ENCODE results near the gene PPP3R1.

PPP3R1 gene

GRCh38 chr2:68252400-68253218 is at the start of gene PPP3R1:
PPP3R1 (minus strand) TSS chr2:68252532; CDS start chr2:68252127, 405 bp downstream.
- DNase-seq = peak; percentile 96

GRCh38 chr2:68295516-68295915 is 43.2 kb upstream of the PPP3R1 start:
- no peak for DNase-seq

GRCh38 chr2:68294913-68295312 is 42.6 kb upstream of the PPP3R1 start:
- DNase-seq = no peak

- no peak for DNase-seq
Measured at GRCh38 chr2:68294187-68294586, 41.9 kb upstream of the PPP3R1 start.

GRCh38 chr2:68293755-68294154 is 41.4 kb upstream of the PPP3R1 start:
- DNase-seq = no peak

GRCh38 chr2:68293024-68293423 is 40.7 kb upstream of the PPP3R1 start:
- no peak for DNase-seq

GRCh38 chr2:68292108-68292710 is 39.9 kb upstream of the PPP3R1 start:
- DNase-seq = peak; percentile 14

GRCh38 chr2:68291314-68291713 is 39.0 kb upstream of the PPP3R1 start:
- DNase-seq = no peak

- no peak for DNase-seq
Measured at GRCh38 chr2:68290901-68291300, 38.6 kb upstream of the PPP3R1 start.

- no peak for DNase-seq
Measured at GRCh38 chr2:68287580-68288441, 35.5 kb upstream of the PPP3R1 start.

GRCh38 chr2:68284896-68285295 is 32.6 kb upstream of the PPP3R1 start:
- no peak for DNase-seq

- DNase-seq = no peak
Measured at GRCh38 chr2:68283419-68283812, 31.1 kb upstream of the PPP3R1 start.

GRCh38 chr2:68282811-68283418 is 30.6 kb upstream of the PPP3R1 start:
- peak; percentile 11 for DNase-seq

GRCh38 chr2:68280796-68281195 is 28.5 kb upstream of the PPP3R1 start:
- DNase-seq = no peak

GRCh38 chr2:68280348-68280747 is 28.0 kb upstream of the PPP3R1 start:
- no peak for DNase-seq

GRCh38 chr2:68279691-68280090 is 27.4 kb upstream of the PPP3R1 start:
- DNase-seq = no peak

GRCh38 chr2:68278169-68278568 is 25.8 kb upstream of the PPP3R1 start:
- no peak for DNase-seq

GRCh38 chr2:68274022-68274421 is 21.7 kb upstream of the PPP3R1 start:
- no peak for DNase-seq

- no peak for DNase-seq
Measured at GRCh38 chr2:68272246-68272994, 20.1 kb upstream of the PPP3R1 start.

GRCh38 chr2:68266655-68267054 is 14.3 kb upstream of the PPP3R1 start:
- no peak for DNase-seq

- no peak for DNase-seq
Measured at GRCh38 chr2:68263632-68264031, 11.3 kb upstream of the PPP3R1 start.

GRCh38 chr2:68258851-68259250 is 6.5 kb upstream of the PPP3R1 start:
- no peak for DNase-seq

Data from CD4-positive, alpha-beta T cell treated with Interferon gamma for 1 hour (primary cell).